SK-N-MC (cell line): ENCODE data around the gene AHCYL1.

Source experiments
- EZH2 ChIP-seq: fragments of 200-600 bp; sonication (generic); IDR thresholded peaks from one replicate; pipeline ENCODE4 v1.6.1; 2017; ENCODE audit warnings: antibody characterized with exemption
- FOXP2 ChIP-seq: optimal IDR thresholded peaks from 2 replicates; pipeline ENCODE3; 2011; ENCODE audit warnings: mild to moderate bottlenecking, moderate library complexity; ENCODE audit not compliant: insufficient read depth; ENCODE audit errors: extremely low read length, control extremely low read depth
- POLR2AphosphoS5 ChIP-seq: IDR thresholded peaks from 2 replicates; pipeline ENCODE4 v1.6.1; 2012; ENCODE audit warnings: mild to moderate bottlenecking, low read depth, low read length, borderline replicate concordance

- TF ChIP-seq EZH2 (no peak), POLR2AphosphoS5 (no peak), FOXP2 (no peak)
These were observed 36.8 kb upstream of the AHCYL1 start for GRCh38 chr1:109947582-109948284.
